Daoy (cell line): Measurements from ENCODE around the gene OMG. TPM values are rescaled to one million over a fixed set of nuclear protein-coding genes. Genes with fewer than 3 reads are reported as not detected.
"Not testable (repeated sequence)": the region's sequence is repeated elsewhere in the genome, so short reads cannot be mapped to it uniquely, and the experiment has no call there.

Source experiments
- DNase-seq: peaks from one replicate; pipeline ENCODE4 v3.0.0-alpha.2; 2015; ENCODE audit warnings: low read depth
- total RNA-seq: library from RNA; depleted of rRNA; stranded (reverse); fragments of >200 nt; shearing (Covaris generic); gene quantifications from 2 replicates; pipeline ENCODE4 v1.2.3, GENCODE V29; 2014; rRNA removed

Gene OMG, protein sequence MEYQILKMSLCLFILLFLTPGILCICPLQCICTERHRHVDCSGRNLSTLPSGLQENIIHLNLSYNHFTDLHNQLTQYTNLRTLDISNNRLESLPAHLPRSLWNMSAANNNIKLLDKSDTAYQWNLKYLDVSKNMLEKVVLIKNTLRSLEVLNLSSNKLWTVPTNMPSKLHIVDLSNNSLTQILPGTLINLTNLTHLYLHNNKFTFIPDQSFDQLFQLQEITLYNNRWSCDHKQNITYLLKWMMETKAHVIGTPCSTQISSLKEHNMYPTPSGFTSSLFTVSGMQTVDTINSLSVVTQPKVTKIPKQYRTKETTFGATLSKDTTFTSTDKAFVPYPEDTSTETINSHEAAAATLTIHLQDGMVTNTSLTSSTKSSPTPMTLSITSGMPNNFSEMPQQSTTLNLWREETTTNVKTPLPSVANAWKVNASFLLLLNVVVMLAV
- not detected in 2 replicates for total RNA-seq

DNA sequence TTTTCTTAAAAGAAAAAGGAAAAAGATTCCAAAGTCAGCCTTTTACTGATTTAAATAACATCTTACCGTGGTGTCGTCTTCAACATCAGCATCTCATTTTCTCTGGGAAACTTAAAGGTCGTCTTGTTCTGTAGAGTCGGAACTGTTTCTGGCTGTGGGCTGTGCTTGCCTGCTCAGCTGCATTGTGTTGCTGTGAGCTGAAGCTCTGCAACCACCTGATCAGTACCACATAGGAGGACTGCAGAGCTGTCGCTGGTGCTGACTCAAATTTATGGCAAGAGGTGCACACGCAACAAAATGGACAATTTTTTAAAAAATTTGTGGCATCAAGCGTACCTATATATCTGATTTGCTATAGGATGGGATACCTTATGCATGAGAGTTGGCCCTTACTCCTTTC lies at the start of gene OMG:
Gene OMG (minus strand): TSS at position 150 of the 400 bp plus-strand sequence. CDS start 908 bp downstream, outside the sequence.
- DNase-seq, result no peak

DNA sequence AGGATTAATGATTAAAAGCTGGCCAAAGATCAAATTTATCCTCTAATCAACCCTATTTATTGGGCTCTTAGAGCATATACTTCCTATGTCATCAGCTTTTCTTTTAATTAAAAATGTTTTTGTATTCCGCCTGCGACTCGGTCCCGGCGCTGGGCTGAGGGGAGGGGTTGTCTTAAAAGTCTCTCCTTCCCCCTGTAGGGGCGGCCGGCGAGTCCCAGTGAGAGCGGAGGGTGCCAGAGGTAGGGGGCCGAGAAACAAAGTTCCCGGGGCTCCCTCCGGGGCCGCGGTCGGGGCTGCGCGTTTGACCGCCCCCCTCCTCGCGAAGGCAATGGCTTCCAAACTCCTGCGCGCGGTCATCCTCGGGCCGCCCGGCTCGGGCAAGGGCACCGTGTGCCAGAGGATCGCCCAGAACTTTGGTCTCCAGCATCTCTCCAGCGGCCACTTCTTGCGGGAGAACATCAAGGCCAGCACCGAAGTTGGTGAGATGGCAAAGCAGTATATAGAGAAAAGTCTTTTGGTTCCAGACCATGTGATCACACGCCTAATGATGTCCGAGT lies 48.2 kb upstream of the OMG start:
- not testable (repeated sequence) for DNase-seq

DNA sequence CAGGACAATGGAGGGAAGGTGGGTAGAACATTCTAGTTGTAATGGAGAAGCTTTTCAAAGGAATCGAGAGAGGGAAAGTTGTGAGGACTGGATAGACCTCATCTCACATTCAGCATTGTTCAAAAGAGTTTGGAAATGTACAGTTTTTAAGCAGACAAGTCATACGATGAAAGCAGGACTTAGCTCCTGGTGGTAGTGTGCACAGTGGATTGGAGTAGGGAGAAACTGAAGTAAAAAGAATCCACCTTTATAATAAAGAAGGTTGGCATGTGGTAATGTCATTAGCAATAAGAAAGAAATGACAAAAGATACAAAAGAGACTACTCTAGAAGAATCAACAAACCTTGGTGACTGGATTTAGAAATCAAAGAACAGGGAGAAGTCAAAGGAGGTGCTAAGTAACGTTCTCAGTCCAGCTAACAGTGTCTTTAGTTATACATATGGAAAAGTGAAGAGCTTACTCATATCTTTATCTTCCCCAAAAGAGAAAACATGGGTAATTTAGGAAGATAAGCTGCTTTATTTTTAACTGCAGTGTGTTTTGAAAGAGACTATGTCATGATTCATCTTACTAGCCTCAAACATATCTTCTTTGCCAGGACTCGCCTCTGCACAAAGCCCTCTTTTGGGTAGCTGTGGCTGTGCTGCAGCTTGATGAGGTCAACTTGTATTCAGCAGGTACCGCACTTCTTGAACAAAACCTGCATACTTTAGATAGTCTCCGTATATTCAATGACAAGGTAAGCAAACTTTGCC lies 43.0 kb upstream of the OMG start:
- DNase-seq, result peak; percentile 73

DNA sequence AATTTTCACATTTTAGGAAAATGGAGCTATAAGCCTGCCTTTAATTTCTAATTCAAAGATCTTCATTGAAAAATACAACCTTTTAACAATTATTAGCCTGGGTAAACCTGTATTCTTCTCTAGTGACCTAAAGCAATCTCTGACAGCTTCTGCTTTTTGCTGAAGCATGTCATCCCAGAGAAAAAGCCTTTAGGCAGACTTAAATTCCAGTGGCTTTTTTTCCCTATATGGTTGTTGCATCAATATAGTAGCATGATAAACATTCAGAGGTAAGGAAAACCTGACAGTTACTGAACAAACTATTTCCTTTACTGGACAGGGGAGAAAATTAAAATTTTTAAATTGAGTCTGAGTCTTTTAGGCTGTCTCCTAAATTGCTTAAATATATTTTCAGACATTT lies 32.2 kb upstream of the OMG start:
- no peak for DNase-seq

DNA sequence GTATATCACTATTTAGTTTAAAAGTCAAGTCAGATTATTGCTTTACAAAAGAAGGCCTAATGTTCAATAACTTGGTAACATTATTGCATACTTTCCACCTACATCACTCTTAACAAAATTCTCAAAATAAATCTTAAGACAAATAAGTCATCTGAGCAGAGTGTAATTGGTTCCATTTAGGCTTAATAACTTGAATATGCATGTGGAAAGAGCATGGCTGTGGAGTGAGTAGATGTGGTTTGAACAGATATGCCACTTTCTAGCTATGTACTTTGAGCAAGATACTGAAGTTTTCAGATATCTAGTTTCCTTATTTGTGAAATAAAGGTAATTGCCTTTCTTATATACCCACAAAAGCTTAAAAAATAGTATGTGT lies 31.1 kb upstream of the OMG start:
- peak; percentile 25 for DNase-seq

DNA sequence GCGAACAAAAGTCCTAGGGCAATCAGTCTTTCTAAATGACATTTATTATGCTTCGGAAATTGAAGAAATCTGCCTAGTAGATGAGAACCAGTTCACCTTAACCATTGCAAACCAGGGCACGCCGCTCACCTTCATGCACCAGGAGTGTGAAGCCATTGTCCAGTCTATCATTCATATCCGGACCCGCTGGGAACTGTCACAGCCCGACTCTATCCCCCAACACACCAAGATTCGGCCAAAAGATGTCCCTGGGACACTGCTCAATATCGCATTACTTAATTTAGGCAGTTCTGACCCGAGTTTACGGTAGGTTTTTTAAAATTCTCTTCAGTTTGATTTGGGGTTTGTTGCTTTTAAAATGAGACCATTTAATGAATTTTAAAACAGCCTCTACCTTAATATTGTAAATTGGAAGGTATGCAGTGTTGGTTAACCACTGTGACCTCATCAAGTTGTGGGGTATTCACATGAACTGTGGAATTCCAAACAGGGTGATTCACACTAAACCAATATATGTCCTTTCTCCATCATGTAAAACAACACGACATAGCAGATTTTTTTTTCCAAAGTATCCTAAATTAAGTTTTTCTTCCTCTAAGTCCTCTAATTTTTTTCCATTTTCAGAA lies 30.6 kb upstream of the OMG start:
- peak; percentile 88 for DNase-seq

DNA sequence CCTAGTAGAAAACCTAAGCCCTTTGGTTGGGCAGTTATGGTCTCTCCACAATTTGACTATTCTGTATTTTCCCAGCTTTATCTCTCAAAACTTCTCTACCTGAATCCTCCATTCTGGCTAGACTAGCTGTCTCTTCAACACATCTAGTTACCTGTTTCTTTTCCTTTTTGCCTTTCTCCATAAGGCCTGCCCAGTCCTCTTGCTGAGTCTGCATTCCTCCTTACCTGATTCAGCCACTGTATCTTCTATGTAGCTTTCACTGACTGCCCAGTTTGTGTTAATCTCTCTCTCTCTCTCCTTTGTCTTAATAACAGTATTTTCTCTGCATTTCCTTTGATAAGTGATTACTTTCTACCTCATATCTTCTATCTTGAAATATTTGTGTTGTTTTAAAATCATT lies 26.5 kb upstream of the OMG start:
- DNase-seq, result no peak

DNA sequence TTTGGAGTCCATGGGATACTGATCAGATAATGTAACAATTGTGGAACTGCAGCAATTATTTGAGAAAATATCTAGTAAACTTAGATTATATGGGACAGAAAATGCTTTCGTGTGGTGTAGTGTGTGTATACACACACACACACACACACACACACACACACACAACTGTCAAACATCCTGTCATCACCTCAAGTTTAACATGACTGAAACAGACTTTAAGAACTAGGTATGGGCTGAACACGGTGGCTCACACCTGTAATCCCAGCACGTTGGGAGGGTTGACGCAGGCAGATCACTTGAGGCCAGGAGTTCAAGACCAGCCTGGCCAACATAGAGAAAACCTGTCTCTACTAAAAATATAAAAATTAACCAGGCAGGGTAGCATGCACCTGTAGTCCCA lies 24.9 kb upstream of the OMG start:
- no peak for DNase-seq

DNA sequence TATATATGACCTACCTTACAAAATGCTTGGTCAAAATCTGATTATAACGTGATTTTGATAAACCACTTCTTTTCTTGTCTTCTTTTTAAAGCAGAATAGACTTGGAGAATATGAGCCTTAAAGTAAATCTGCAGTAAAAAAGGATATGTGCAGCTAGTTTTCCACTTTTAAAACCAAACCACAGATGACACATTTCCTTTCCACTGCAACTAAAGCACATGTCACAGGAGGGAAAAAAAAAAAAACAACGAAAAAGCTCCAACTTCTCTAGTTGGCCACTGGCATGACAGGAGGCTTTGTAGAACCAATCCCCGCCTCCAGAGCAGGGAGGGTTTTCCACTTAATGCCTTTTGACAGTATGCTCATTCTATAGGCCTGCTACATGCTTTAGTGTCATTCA lies 24.4 kb upstream of the OMG start, which contains the start of gene EVI2A:
Gene EVI2A (minus strand): TSS at position 142 of the 400 bp plus-strand sequence. CDS start 2,609 bp downstream, outside the sequence.
- peak; percentile 84 for DNase-seq

DNA sequence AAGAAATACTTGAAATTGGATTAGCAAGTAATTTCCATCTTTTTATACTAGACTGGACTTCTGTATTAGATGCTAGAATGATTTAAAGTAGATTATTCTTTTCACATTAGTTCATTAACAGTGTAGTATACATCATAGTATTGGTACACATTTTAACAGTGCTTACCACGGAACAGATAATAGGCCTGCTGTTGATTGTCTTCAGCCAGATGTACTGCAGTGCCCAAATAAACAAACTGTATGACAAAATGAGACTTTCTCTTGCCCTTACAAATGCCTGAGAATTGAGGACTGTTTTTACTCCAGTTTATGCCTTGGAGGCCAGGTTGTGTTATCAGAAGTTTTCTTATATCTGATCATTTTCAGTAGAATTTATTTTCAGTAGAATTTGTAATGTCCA lies 23.8 kb upstream of the OMG start:
- peak; percentile 7 for DNase-seq

DNA sequence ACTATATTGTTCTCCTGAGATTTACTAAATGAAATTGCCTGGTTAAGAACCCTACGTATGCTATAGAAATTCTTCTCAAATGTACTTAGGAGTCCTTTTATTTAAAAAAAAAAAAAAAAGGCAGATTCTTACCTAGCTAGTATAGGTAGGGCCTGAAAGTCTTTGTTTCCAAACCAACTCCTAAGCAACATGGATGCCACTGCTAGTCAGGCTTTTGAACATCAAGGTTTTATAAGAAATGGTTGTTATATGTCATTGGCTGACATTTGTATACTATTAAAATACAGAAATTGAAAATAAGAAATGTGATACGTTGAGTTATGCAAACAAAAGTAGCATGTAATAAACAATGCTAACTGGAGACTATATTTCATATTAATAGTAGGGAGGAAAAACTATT lies 23.2 kb upstream of the OMG start:
- no peak for DNase-seq

DNA sequence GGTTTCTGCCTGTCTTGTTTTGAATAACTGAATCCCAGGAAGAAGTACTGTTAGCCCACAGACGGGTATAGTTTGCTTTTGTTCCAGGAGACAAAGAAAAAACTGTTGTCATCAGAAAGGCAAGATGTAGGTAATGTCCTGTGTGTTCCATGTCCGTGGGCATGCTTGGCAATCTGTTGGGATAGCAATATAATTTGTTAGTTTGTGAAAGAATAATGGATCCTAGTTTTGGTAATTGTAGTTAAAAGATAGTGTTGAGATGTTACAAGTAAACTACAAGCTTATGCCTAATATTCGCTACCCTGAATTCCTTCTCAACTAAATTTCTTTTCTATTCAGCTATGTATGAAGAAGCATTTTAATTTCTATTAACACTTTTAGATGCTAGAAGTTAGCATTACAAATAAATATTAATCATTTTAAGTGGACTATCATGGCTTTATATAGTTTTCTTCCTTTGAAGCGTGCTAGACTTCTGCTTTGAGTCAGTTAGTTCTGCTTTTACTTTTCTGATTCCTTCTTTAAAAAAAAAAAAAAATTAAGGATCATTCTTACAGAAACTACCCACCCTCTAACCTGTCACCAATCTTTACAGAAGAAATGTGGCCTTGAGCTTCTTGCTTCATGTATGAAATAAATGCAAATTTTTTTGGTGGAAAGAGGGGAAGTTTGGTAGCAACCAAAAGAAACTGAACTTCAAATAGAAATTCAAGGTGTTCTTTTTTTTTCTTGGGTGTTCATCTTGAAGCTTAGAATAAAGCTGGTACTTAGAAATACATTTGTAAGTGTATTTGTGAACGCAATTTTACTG lies 22.0 kb upstream of the OMG start:
- DNase-seq, result no peak

DNA sequence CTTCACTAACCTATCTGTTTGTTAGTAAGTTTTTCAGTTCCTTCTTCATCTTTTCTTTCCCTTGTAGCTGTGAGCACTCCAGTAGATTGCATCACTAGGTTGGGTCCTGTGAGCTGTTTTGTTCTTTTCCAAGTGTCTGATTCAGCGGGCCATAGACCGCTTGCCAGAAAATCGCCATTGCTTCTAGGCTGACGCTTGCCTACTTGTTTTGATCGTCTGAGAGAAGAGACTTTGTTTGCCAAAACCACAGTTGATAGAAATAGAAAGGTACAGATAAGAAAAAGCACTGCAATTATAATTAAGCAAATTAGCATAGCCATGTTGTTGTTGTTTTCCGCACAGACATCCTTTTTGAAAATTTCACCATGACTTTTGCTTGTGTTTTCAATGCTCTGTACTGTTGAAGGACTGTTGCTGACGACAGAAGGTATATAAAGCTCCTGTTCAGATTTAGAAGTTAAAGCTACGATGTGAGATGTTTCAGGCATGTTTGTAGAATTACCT lies 21.3 kb upstream of the OMG start:
- DNase-seq, result peak; percentile 81

DNA sequence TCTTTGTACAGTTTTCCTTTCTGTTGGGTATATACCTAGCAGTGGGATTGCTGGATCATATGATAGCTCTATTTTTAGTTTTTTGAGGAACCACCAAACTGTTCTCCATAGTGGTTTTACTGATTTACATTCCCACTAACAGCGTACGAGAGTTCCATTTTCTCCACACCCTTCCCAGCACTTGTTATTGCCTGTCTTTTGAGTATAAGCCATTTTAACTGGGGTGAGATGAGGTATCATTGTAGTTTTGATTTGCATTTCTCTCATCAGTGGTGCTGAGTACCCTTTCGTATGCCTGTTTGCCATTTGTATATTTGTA lies 17.7 kb upstream of the OMG start:
- DNase-seq, result no peak

DNA sequence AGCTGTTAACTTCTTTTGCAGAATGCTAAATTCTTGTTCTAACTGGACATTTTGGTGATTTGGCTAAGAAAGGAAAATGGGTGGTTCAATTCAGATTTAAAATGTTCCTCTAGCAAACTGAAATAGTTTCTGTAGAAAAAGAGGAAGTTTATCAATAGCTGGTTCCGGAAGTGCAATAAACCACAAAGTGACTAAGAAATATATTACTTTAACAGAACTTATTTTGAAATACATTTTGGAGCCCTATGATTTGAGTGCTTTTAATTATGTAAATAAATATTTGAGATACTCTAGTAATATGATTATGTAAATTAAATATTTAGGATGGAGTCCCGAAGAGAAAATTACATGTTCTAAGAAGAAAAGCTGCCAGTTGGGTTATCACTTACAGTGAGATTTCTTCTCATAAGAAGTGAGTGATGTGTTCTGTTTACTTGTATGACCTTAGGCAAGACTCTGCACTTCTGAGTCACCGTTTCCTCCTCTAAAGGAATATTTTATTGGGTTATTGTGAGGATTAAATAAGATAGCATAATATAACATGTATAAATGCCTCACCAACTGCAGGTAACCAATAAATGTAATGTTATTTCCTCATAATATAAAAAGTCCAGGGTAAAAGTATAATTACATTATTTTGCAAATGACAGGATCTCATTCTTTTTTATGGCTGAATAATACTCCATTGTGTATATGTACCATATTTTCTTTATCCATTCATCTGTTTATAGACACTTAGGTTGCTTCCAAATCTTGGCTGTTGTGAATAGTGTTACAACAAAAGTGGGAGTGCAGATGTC lies 17.1 kb upstream of the OMG start, which contains the start of gene EVI2B:
Gene EVI2B (minus strand): TSS at position 73 of the 800 bp plus-strand sequence. CDS start 8,445 bp downstream, outside the sequence.
- DNase-seq, result peak; percentile 45

DNA sequence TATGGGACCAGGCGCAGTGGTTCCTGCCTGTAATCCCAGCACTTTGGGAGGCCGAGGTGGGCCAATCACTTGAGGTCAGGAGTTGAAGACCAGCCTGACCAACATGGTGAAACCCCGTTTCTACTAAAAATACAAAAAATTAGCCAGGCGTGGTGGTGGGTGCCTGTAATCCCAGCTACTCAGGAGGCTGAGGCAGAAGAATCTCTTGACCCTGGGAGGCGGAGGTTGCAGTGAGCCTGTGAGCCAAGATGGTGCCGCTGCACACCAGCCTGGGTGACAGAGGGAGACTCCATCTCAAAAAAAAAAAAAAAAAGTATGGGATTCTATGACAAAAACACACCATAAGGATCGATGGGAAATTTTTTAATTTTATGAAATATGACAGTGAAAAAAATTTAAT lies 15.2 kb upstream of the OMG start:
- not testable (repeated sequence) for DNase-seq

DNA sequence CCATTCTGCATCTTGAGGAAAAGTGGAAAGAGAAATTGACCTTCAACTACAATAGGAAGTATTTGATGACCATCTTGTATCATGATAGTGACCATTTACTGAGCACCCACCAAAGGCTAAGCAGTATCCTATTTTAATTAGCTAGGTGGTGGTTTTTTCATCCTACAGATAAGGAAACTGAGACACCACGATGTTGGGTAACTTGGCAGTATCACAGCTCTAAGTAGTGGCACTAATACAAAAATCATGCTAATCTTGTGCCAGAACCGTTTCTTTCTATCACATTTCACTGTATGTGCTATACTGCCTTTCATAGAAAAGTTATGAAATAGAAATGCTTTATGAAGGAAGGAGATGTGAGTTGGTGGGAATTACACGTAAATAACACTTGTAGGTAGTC lies 14.5 kb upstream of the OMG start:
- DNase-seq, result no peak

DNA sequence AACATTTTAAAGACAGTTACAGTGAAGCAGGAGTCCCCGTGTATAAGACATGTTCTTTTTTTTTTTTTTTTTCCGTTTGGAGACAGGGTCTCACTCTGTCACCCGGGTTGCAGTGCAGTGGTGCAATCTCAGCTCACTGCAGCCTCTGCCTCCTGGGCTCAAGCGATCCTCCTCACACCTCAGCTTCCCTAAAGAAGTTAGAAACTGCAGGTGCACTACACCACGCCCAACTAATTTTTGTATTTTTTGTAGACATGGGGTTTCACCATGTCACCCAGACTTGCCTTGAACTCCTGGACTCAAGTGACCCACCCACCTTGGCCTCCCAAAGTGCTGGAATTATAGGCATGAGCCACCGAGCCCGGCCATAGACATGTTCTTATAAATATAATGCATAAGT lies 13.8 kb upstream of the OMG start:
- DNase-seq, result no peak

DNA sequence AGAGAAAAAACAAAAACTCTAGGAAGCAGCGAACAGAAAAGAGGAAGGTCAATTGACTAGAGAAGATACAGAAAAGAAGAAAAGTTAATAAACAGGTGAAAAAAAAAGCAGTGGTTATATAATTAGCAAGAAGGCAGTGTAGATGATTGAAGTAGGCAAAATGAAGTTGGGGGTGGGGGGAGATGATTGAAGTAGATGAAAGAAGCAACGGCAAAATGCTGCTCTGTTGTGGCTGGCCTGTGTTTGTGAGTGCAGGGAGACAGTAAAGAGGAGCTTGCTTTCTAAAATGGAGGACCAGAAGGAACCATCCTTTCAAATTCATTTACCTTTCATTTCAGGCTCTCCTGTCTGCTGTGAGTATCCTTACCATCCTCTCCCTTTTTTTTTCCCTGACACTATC lies 13.2 kb upstream of the OMG start:
- DNase-seq, result no peak

DNA sequence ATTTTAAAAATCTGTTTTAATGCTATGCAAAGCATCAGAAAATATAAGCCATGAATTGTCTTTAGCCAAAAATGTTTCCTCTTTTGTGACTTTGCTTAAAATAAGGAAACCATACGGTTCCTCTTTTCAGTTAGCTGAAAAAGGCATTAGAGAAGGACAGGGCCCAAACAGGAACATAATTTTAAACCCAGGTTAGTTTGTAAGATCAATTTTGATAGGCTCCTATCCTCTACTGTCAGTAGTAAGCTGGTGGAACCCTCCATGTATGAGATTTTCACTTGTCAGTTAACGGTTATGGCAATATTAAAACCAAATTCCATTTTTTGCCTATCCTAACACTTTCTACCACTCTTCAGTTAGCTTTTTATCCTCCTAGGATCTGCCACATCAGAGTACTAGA lies 12.5 kb upstream of the OMG start:
- no peak for DNase-seq
